Breast epithelium (tissue), 3 donors: Measurements from ENCODE around the gene UGT2B28.

Experiments used
- POLR2A ChIP-seq: fragments of 450-650 bp; IDR thresholded peaks from one replicate; pipeline ENCODE4 v1.6.1; 2016; ENCODE audit warnings: antibody characterized with exemption, mild to moderate bottlenecking, moderate library complexity
- TF ChIP-seq, protein P1 (sequence below), 3 donors: fragments of 450-650 bp; IDR thresholded peaks; one replicate each; pipeline ENCODE4 v1.5.1; 2016 to 2017; ENCODE audit warnings: antibody characterized with exemption in 3 of 3, mild to moderate bottlenecking in 3 of 3, moderate library complexity in 3 of 3

- TF ChIP-seq, protein P1, sequence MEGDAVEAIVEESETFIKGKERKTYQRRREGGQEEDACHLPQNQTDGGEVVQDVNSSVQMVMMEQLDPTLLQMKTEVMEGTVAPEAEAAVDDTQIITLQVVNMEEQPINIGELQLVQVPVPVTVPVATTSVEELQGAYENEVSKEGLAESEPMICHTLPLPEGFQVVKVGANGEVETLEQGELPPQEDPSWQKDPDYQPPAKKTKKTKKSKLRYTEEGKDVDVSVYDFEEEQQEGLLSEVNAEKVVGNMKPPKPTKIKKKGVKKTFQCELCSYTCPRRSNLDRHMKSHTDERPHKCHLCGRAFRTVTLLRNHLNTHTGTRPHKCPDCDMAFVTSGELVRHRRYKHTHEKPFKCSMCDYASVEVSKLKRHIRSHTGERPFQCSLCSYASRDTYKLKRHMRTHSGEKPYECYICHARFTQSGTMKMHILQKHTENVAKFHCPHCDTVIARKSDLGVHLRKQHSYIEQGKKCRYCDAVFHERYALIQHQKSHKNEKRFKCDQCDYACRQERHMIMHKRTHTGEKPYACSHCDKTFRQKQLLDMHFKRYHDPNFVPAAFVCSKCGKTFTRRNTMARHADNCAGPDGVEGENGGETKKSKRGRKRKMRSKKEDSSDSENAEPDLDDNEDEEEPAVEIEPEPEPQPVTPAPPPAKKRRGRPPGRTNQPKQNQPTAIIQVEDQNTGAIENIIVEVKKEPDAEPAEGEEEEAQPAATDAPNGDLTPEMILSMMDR (IDR thresholded peaks at IDR 0.05): no peak
- TF ChIP-seq POLR2A: no peak
These were observed 50.2 kb downstream of the UGT2B28 start for GRCh38 chr4:69330345-69331047.
